HEK293 (cell line): ENCODE results near the gene LPIN3.

Experiments used
- BCL6B ChIP-seq: fragments of 450-650 bp; formaldehyde crosslinking; IDR thresholded peaks from 2 replicates; pipeline ENCODE4 v1.5.1; 2017; ENCODE audit warnings: missing biosample characterization, missing genetic modification characterization
- CTCF ChIP-seq: fragments of 450-650 bp; formaldehyde crosslinking; IDR thresholded peaks from 2 replicates; pipeline ENCODE4 v1.5.1; 2016; ENCODE audit warnings: missing biosample characterization, missing genetic modification characterization
- EGR2 ChIP-seq: fragments of 450-650 bp; formaldehyde crosslinking; IDR thresholded peaks from 2 replicates; pipeline ENCODE4 v1.5.1; 2016; ENCODE audit warnings: low read depth, missing biosample characterization, missing genetic modification characterization
- FEZF1 ChIP-seq: fragments of 450-650 bp; formaldehyde crosslinking; IDR thresholded peaks from 2 replicates; pipeline ENCODE4 v1.5.1; 2016; ENCODE audit warnings: missing biosample characterization, missing genetic modification characterization
- HOXD13 ChIP-seq: sonication (generic); formaldehyde crosslinking; IDR thresholded peaks from 2 replicates; pipeline ENCODE4 v1.8.0; 2022; ENCODE audit warnings: missing genetic modification reagents, borderline replicate concordance
- KLF10 ChIP-seq: fragments of 450-650 bp; IDR thresholded peaks from 2 replicates; pipeline ENCODE4 v1.5.1; 2018; ENCODE audit warnings: missing biosample characterization, mild to moderate bottlenecking, missing genetic modification characterization
- KLF8 ChIP-seq: fragments of 450-650 bp; formaldehyde crosslinking; IDR thresholded peaks from 2 replicates; pipeline ENCODE4 v1.5.1; 2016; ENCODE audit warnings: missing biosample characterization, missing genetic modification characterization
- MYNN ChIP-seq: fragments of 450-650 bp; formaldehyde crosslinking; IDR thresholded peaks from 2 replicates; pipeline ENCODE4 v1.5.1; 2016; ENCODE audit warnings: missing biosample characterization, missing genetic modification characterization, borderline replicate concordance
- SCRT1 ChIP-seq: fragments of 450-650 bp; formaldehyde crosslinking; IDR thresholded peaks from 2 replicates; pipeline ENCODE4 v1.5.1; 2016; ENCODE audit warnings: missing biosample characterization, missing genetic modification characterization, borderline replicate concordance
- TCF7L2 ChIP-seq: IDR thresholded peaks from 2 replicates; pipeline ENCODE4 v1.6.1; 2011; ENCODE audit warnings: low read depth, mild to moderate bottlenecking, inconsistent platforms, low read length, moderate library complexity, borderline replicate concordance
- TRIM28 ChIP-seq: IDR thresholded peaks from 2 replicates; pipeline ENCODE4 v1.6.1; 2011; ENCODE audit warnings: low read length, control low read depth, borderline replicate concordance
- ZBTB1 ChIP-seq: fragments of 450-650 bp; formaldehyde crosslinking; IDR thresholded peaks from 2 replicates; pipeline ENCODE4 v1.5.1; 2016; ENCODE audit warnings: missing biosample characterization, missing genetic modification characterization
- ZBTB20 ChIP-seq: fragments of 450-650 bp; formaldehyde crosslinking; IDR thresholded peaks from 2 replicates; pipeline ENCODE4 v1.5.1; 2016; ENCODE audit warnings: missing biosample characterization, missing genetic modification characterization
- ZFP37 ChIP-seq: fragments of 450-650 bp; formaldehyde crosslinking; IDR thresholded peaks from 2 replicates; pipeline ENCODE4 v1.5.1; 2016; ENCODE audit warnings: missing biosample characterization, missing genetic modification characterization
- ZNF112 ChIP-seq: fragments of 450-650 bp; formaldehyde crosslinking; IDR thresholded peaks from 2 replicates; pipeline ENCODE4 v1.5.0; 2017; ENCODE audit warnings: missing biosample characterization, missing genetic modification characterization
- ZNF138 ChIP-seq: fragments of 450-650 bp; formaldehyde crosslinking; IDR thresholded peaks from 2 replicates; pipeline ENCODE4 v1.5.1; 2016; ENCODE audit warnings: missing biosample characterization, missing genetic modification characterization, borderline replicate concordance
- ZNF19 ChIP-seq: fragments of 450-650 bp; formaldehyde crosslinking; IDR thresholded peaks from 2 replicates; pipeline ENCODE4; 2016; ENCODE audit warnings: missing biosample characterization, missing genetic modification characterization, low read depth
- ZNF2 ChIP-seq: fragments of 450-650 bp; formaldehyde crosslinking; IDR thresholded peaks from 2 replicates; pipeline ENCODE4 v1.5.1; 2016; ENCODE audit warnings: missing biosample characterization, missing genetic modification characterization
- ZNF23 ChIP-seq: fragments of 450-650 bp; formaldehyde crosslinking; IDR thresholded peaks from 2 replicates; pipeline ENCODE4 v1.5.1; 2016; ENCODE audit warnings: missing biosample characterization, missing genetic modification characterization, borderline replicate concordance
- ZNF248 ChIP-seq: fragments of 450-650 bp; formaldehyde crosslinking; IDR thresholded peaks from 2 replicates; pipeline ENCODE4 v1.5.1; 2017; ENCODE audit warnings: missing biosample characterization, missing genetic modification characterization
- ZNF280D ChIP-seq: fragments of 450-650 bp; formaldehyde crosslinking; IDR thresholded peaks from 2 replicates; pipeline ENCODE4 v1.5.1; 2016; ENCODE audit warnings: missing biosample characterization, missing genetic modification characterization
- ZNF335 ChIP-seq: fragments of 450-650 bp; formaldehyde crosslinking; conservative IDR thresholded peaks from 2 replicates; pipeline ENCODE4 v1.5.1; 2016; ENCODE audit warnings: missing biosample characterization, missing genetic modification characterization
- ZNF354C ChIP-seq: fragments of 450-650 bp; formaldehyde crosslinking; IDR thresholded peaks from 2 replicates; pipeline ENCODE4 v1.5.1; 2016; ENCODE audit warnings: missing biosample characterization, missing genetic modification characterization, low read depth, borderline replicate concordance
- ZNF449 ChIP-seq: fragments of 450-650 bp; formaldehyde crosslinking; IDR thresholded peaks from 2 replicates; pipeline ENCODE4 v1.5.1; 2017; ENCODE audit warnings: missing biosample characterization, mild to moderate bottlenecking, missing genetic modification characterization, moderate library complexity
- ZNF473 ChIP-seq: fragments of 450-650 bp; formaldehyde crosslinking; IDR thresholded peaks from 2 replicates; pipeline ENCODE4 v1.5.1; 2017; ENCODE audit warnings: missing biosample characterization, missing genetic modification characterization
- ZNF521 ChIP-seq: fragments of 450-650 bp; formaldehyde crosslinking; IDR thresholded peaks from 2 replicates; pipeline ENCODE4 v1.5.1; 2017; ENCODE audit warnings: missing biosample characterization, mild to moderate bottlenecking, missing genetic modification characterization
- ZNF623 ChIP-seq: fragments of 450-650 bp; formaldehyde crosslinking; IDR thresholded peaks from 2 replicates; pipeline ENCODE4 v1.5.1; 2016; ENCODE audit warnings: missing biosample characterization, missing genetic modification characterization
- ZNF660 ChIP-seq: fragments of 450-650 bp; IDR thresholded peaks from 2 replicates; pipeline ENCODE4 v1.5.1; 2018; ENCODE audit warnings: missing biosample characterization, mild to moderate bottlenecking, missing genetic modification characterization
- ZNF670 ChIP-seq: fragments of 450-650 bp; formaldehyde crosslinking; IDR thresholded peaks from 2 replicates; pipeline ENCODE4 v1.5.1; 2016; ENCODE audit warnings: missing biosample characterization, missing genetic modification characterization, low read depth
- ZNF692 ChIP-seq: fragments of 450-650 bp; formaldehyde crosslinking; IDR thresholded peaks from 2 replicates; pipeline ENCODE4 v1.5.1; 2016; ENCODE audit warnings: missing biosample characterization, missing genetic modification characterization
- ZSCAN30 ChIP-seq: fragments of 450-650 bp; IDR thresholded peaks from 2 replicates; pipeline ENCODE4 v1.5.1; 2018; ENCODE audit warnings: missing biosample characterization, mild to moderate bottlenecking, missing genetic modification characterization, moderate library complexity

LPIN3 gene

GRCh38 chr20:41316602-41317545 lies 23.7 kb upstream of the LPIN3 start (continued):
- TF ChIP-seq ZNF449 (no peak), ZNF280D (no peak), ZNF138 (tag by site-specific recombination) (no peak), ZSCAN30 (tag by site-specific recombination) (0 out of 2 replicates have a peak, but pooled peaks have one; percentile 36), ZNF335 (peak; percentile 97), ZNF248 (tag by site-specific recombination) (no peak), FEZF1 (no peak), ZNF23 (tag by site-specific recombination) (no peak), HOXD13 (no peak), TRIM28 (no peak), ZNF660 (tag by site-specific recombination) (no peak), ZNF692 (tag by site-specific recombination) (0 out of 2 replicates have a peak, but pooled peaks have one; percentile 56), MYNN (tag by site-specific recombination) (no peak), ZBTB20 (tag by site-specific recombination) (peak; percentile 61), ZNF19 (tag by site-specific recombination) (no peak), ZNF521 (no peak), ZNF473 (tag by site-specific recombination) (no peak), KLF10 (tag by site-specific recombination) (peak; percentile 8; the same call in 1 of the 2 replicates), ZNF112 (peak; percentile 100), ZNF2 (peak; percentile 59; the same call in 1 of the 2 replicates), ZNF354C (tag by site-specific recombination) (no peak; the same call in 1 of the 2 replicates), CTCF (tag by site-specific recombination) (no peak), ZNF623 (tag by site-specific recombination) (no peak), ZNF670 (tag by site-specific recombination) (no peak), EGR2 (peak; percentile 66), ZBTB1 (tag by site-specific recombination) (no peak), SCRT1 (tag by site-specific recombination) (no peak), BCL6B (no peak), KLF8 (peak; percentile 59; the same call in 1 of the 2 replicates), ZFP37 (tag by site-specific recombination) (no peak; the same call in 1 of the 2 replicates), TCF7L2 (no peak)
